Cardiac septum (tissue), 1 donor: ENCODE measurements around the gene RNF183. TPM values are rescaled to one million over a fixed set of nuclear protein-coding genes. Genes with fewer than 3 reads are reported as not detected.
"Not testable (repeated sequence)": the region's sequence is repeated elsewhere in the genome, so short reads cannot be mapped to it uniquely, and the experiment has no call there.

Experiments used
- DNase-seq: peaks from one replicate; pipeline ENCODE4 v3.0.0-alpha.2; 2020; ENCODE audit warnings: low spot score
- intact Hi-C: fragments of 100-400 bp; cut with DNase I; formaldehyde crosslinking; loops from one replicate; pipeline ENCODE4 v1.14.0; 2022
- total RNA-seq: library from RNA; stranded (reverse); fragmentation: NEBNext Ultra II Directional; extraction: Animal tissue kit (Norgen Biotek cat#: 25700); gene quantifications from one replicate; pipeline ENCODE4 v1.2.1, GENCODE V29; 2021
- donor health status: DM: no; HTN: no; CAD: no.

The RNF183 gene
- total RNA-seq, 1 donor from 2014 or later = not detected

DNA sequence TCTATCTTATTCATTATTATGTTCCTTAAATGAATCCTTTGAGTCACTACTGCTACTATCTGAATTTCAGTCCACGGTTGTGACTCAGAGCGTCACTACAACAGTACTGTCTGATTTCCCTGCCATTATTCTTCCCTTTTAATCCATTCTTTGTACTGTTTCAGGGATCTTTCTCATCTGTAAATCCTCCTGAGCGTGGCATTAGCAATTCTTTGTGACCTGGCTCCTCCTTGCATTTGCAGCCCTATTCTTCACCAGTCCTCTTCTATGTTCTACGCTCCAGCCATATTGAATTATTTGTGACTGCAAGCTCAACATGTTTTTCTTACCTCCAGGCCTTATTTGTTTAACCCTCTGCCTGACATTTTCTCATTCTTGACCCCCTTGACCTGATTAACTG, 21.8 kb downstream of the RNF183 start:
- intact Hi-C loops = no loop called here
- DNase-seq = no peak

DNA sequence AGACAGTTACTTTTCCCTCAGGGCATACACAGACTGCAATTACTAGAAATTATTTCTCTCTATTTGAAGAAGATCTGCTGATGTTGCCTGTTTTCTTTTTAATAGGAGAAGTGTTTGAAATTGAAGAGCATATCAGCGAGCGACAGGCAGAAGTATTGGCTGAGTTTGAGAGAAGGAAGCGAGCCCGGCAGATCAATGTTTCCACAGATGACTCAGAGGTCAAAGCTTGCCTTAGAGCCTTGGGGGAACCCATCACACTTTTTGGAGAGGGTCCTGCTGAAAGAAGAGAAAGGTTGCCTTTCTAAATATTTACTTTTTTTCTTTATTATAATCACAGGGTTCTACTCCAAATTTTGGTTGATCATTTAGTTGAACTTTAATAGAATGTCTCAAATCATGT, 24.3 kb downstream of the RNF183 start:
- intact Hi-C loops = loop anchor here (10.0 kb wide), 1 partner anchor 306 kb away; no protein-coding TSS in a partner anchor
- DNase-seq = no peak

DNA sequence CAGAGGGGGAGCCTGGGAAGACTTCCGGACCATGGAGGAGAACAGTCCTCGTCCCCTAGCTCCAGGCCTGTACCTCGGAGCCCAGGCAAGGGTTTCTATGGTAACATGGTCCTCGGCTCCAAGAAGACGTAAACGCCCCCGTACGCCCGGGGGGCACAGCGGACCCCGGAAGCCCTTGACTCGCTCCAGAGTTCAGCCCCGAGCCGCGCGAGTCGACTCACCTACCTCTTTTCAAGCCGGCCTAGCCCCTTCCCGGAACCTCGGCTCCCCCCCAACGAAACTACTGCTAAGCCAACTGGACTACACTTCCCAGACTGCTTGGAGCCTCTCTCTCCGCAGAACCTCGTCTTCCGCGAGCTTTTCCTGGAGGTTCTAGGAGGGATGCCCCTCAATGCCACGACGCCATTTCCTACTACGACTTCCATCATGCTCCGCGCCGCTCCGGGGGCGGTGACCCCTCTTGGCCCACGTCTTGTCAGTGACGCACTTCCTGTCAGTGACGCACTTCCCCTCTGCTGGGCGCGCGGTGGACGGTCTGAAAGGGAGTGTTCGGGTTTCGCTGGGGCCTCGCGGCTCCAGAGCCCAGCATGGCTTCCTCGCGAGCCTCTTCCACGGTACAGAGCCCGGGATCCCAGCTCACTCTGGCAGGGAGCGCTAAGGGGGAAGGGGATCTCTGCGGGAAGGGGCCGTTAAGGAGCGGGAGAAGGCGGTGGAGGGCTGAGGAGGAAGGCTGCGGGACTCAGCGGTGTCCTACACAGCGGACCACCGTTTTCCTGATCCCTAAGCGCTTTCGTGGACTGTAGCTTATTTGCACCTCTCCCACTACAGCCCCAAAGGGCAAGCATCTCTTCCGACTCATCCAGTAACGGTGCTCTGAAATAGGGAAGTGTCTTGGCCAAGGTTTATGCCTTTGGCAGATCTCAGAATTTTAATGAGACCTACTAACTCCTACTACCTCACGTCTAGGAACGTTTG, 27.7 kb downstream of the RNF183 start, which contains the start of the genes CDC26 and PRPF4:
Gene CDC26 (minus strand): TSS at position 416 of the 975 bp plus-strand sequence. CDS start 3,065 bp downstream, outside the sequence.
Gene PRPF4 (plus strand): TSS at position 502 of the 975 bp plus-strand sequence. CDS start 86 bp downstream, at position 588.
- peak; percentile 99 for DNase-seq
- intact Hi-C loops = loop anchor here (1.0 to 10.0 kb wide), 5 partner anchors 55 to 383 kb away; partner anchors contain the start of genes C9orf43, FKBP15, POLE3 and SLC31A1

GRCh38 chr9:113274474-113275156, 28.6 kb downstream of the RNF183 start:
- intact Hi-C loops = loop anchor here (1.0 to 10.0 kb wide), 5 partner anchors 54 to 384 kb away; partner anchors contain the start of genes C9orf43, FKBP15, POLE3 and SLC31A1
- DNase-seq = no peak

DNA sequence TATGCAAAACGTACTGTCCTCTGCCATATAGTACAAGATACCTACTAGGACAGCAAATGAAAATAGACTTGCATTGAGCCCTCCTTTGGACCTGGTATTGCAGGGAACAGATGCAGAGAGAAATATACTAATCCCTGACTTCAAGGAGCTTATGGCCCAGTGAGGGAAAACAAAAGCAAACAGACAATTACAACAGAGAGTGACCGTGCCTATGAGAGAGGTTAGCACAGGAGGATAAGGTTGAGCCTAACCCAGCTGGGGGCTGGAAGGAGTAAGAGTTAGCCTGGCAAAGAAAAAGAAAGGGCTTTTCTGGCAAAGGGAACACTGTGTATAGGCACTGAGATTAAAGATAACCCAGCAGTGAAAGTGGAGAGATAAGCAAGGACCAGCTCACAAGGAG, 33.3 kb downstream of the RNF183 start:
- intact Hi-C loops = loop anchor here (10.0 kb wide), 1 partner anchor 315 kb away; no protein-coding TSS in a partner anchor
- no peak for DNase-seq

GRCh38 chr9:113269355-113269754, 33.8 kb downstream of the RNF183 start:
- no peak for DNase-seq
- intact Hi-C loops = no loop called here

GRCh38 chr9:113267911-113268566, 35.1 kb downstream of the RNF183 start:
- intact Hi-C loops = no loop called here
- no peak for DNase-seq

DNA sequence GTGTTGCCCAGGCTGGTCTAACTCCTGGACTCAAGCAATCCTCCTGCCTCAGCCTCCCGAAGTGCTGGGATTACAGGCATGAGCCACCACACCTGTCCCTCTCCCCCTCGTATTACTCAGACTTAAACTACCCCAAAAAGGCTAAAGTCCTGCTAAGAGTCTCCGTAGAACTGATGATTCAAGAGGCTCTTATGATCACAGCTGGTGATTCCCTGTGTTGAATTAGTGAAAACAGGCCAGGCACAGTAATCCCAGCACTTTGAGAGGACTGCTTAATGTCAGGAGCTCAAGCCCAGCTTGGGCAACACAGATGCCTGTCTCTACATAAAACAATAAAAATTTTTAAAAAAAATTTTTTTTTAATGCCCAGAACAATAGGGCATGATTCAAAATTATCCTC, 37.0 kb downstream of the RNF183 start:
- intact Hi-C loops = no loop called here
- no peak for DNase-seq

DNA sequence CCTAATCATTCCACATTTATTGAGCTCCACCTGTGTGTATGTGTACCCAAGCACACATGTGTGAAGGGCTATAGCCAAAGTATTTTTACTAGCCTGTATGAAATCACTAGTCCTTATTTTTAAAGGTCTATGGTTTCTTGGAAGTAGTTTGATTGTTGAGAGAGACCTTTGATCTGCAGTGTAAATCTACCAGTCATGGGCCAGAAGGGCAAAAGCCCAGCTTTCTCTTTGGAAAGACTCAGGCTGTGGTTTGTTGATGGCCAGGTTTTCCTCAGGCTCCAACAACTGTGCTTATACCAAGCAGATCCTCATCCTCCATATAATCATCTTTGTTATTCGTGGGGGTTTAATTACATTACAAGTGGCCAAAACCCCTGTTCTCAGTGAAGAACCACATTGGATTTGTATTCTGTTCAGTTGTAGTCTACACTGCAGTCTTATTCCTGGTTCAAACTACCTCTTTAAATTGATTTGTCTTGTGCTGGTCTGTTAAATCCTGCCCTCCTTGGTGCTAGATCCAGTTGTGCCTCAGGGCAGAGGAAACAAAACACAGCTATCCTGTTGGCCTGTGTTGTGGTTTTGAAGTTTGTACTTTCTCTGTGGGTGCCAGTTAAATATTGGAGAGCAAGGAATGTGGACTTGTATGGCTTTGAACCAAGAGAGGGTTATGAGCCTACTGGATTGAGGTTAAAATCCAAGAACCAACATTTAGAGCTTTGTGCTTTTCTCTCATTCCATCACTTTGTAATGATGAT, 41.1 kb downstream of the RNF183 start:
- intact Hi-C loops = no loop called here
- no peak for DNase-seq

GRCh38 chr9:113258282-113258681, 44.9 kb downstream of the RNF183 start:
- intact Hi-C loops = no loop called here
- DNase-seq = no peak

GRCh38 chr9:113257863-113258262, 45.3 kb downstream of the RNF183 start:
- DNase-seq = no peak
- intact Hi-C loops = no loop called here

DNA sequence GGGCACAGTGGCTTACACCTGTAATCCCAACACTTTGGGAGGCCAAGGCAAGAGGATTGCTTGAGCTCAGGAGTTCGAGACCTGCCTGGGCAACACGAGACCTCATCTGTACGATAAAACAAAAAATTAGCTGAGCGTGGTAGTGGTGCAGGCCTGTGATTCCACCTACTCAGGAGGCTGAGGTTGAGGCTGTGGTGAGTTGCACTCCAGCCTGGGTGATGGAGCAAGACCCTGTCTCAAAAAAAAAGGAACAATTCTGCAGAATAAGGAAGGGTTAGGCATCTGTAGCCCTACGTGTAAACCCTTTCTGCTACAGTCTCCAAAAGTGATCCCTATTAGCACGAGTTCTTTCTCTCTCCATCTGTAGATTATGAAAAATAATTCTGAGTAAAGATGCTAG, 47.7 kb downstream of the RNF183 start:
- no peak for DNase-seq
- intact Hi-C loops = no loop called here

GRCh38 chr9:113254991-113255390, 48.2 kb downstream of the RNF183 start:
- DNase-seq = no peak
- intact Hi-C loops = no loop called here

DNA sequence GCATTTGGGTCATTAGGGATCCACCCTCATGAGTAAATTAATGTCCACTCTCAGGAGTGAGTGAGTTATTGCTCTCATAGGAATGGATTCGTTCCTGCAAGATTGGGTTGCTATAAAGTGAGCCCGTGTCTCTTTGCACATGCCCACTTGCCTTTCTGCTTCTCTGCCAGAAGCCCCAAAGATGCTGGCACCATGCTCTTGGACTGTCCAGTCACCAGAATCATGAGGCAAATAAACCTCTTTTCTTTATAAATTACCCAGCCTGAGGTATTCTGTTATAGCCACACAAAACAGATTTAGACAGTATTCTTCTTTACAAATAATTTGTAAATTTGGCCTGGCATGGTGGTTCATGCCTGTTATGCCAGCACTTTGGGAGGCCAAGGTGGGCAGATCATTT, 52.4 kb downstream of the RNF183 start:
- intact Hi-C loops = no loop called here
- no peak for DNase-seq

GRCh38 chr9:113249661-113250060, 53.5 kb downstream of the RNF183 start:
- intact Hi-C loops = not testable (repeated sequence)

DNA sequence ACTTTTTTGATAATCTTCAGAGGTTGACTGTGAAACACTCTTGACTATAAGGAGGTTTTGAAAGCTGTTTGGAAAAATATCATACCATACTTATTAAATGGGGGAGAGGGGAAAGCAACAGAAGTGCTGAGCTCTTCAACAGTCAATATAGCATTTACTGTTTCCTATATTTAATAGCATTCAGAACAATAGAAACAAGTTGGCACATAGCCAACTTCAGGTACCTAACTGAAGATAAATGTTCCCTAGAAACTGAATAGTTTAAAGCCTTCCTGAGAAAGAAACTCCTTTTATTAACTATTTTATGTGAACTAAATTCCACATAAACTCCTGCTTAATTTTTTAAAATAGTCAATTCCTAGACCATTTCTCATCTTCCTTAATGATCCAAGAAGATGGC, 55.5 kb downstream of the RNF183 start:
- intact Hi-C loops = no loop called here

More at GRCh38 chr9:113249661-113250060, 53.5 kb downstream of the RNF183 start:
- not testable (repeated sequence) for DNase-seq

More for the DNA sequence above, 55.5 kb downstream of the RNF183 start:
- no peak for DNase-seq
